NCI-H510A (cell line): Measurements from ENCODE around the gene SPRING1.

Experiments used
- DNase-seq: peaks from one replicate; lab custom pipeline; 2025; lab: John Stamatoyannopoulos, UW

The SPRING1 gene

GRCh38 chr12:116708826-116709756 lies 28.8 kb downstream of the SPRING1 start:
- DNase-seq: peak; percentile 81

GRCh38 chr12:116707751-116708150 lies 30.1 kb downstream of the SPRING1 start:
- no peak for DNase-seq

GRCh38 chr12:116703214-116703795 lies 34.6 kb downstream of the SPRING1 start:
- peak; percentile 61 for DNase-seq

GRCh38 chr12:116701432-116701831 lies 36.4 kb downstream of the SPRING1 start:
- no peak for DNase-seq

- no peak for DNase-seq
Observed at GRCh38 chr12:116700066-116700465, 37.8 kb downstream of the SPRING1 start.

- DNase-seq: no peak
Observed at GRCh38 chr12:116698554-116699075, 39.3 kb downstream of the SPRING1 start.

- peak; percentile 96 for DNase-seq
Observed at GRCh38 chr12:116698116-116698515, 39.8 kb downstream of the SPRING1 start.

GRCh38 chr12:116697716-116698115 lies 40.2 kb downstream of the SPRING1 start:
- peak; percentile 96 for DNase-seq

- peak; percentile 45 for DNase-seq
Observed at GRCh38 chr12:116697305-116697704, 40.6 kb downstream of the SPRING1 start.

GRCh38 chr12:116695464-116695725 lies 42.5 kb downstream of the SPRING1 start:
- no peak for DNase-seq

GRCh38 chr12:116694653-116695463 lies 43.0 kb downstream of the SPRING1 start:
- DNase-seq: no peak

GRCh38 chr12:116693286-116694227 lies 44.3 kb downstream of the SPRING1 start:
- DNase-seq: peak; percentile 86

GRCh38 chr12:116692605-116693004 lies 45.3 kb downstream of the SPRING1 start:
- DNase-seq: no peak

- no peak for DNase-seq
Observed at GRCh38 chr12:116691636-116692035, 46.2 kb downstream of the SPRING1 start.

- no peak for DNase-seq
Observed at GRCh38 chr12:116691205-116691604, 46.7 kb downstream of the SPRING1 start.

- DNase-seq: no peak
Observed at GRCh38 chr12:116689979-116690744, 47.7 kb downstream of the SPRING1 start.

- no peak for DNase-seq
Observed at GRCh38 chr12:116689521-116689920, 48.3 kb downstream of the SPRING1 start.
